Esophagus muscularis mucosa (tissue), 4 donors: Measurements from ENCODE around the gene PCDH12.

ENCODE experiments used
- EP300 ChIP-seq: sonication (generic); formaldehyde crosslinking; IDR thresholded peaks from one replicate; pipeline ENCODE4 v1.6.1; 2017; ENCODE audit warnings: antibody characterized with exemption
- POLR2A ChIP-seq: fragments of 450-650 bp; IDR thresholded peaks from one replicate; pipeline ENCODE4 v1.6.1; 2017; ENCODE audit warnings: antibody characterized with exemption, moderate library complexity, mild to moderate bottlenecking, low read depth
- POLR2AphosphoS5 ChIP-seq, 2 donors: sonication (generic); formaldehyde crosslinking; IDR thresholded peaks; one replicate each; pipeline ENCODE4 v1.6.1; 2017; ENCODE audit warnings: antibody characterized with exemption in 2 of 2
- TF ChIP-seq, protein P1 (sequence below), 3 experiments: fragments of 200-600 bp in 2 of 3; fragments of 450-650 bp in 1 of 3; sonication (generic) in 2 of 3; IDR thresholded peaks; one replicate each; pipeline ENCODE4 v1.5.1; 2017 to 2019; ENCODE audit warnings: antibody characterized with exemption in 3 of 3, mild to moderate bottlenecking in 2 of 3, moderate library complexity in 1 of 3

DNA sequence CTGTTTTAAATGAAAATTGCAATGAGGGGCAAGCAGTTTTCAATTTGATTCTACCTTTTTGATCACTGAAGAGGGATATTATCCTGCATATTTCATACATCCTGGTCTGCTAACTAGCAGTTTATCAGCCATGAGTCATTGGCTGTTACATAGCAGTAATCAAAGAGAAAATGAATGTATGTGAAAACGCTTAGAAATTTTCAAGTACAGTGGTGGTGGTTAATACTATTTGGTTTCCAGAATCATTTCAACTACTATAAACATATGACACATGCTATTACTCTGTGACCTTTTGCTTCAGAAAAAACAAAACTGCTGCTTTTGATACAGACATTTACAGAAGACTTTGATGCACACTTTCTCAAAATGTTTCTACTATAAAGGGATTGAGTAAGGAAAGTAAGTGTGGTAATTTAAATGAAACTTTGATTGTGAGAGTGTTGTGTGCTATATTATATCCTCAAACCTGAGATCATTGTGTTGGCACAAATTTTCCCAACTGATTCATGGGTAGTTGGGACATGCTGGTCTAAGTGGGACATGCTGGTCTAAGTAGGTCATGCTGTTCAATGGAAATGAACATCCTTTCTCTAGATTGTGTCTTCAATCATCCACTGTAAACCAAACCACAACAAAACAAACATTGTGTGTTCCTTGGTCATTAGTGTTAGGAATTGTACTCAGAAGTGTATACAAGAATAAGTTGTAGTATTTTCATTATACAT lies 16.0 kb upstream of the PCDH12 start:
- TF ChIP-seq, protein P1, sequence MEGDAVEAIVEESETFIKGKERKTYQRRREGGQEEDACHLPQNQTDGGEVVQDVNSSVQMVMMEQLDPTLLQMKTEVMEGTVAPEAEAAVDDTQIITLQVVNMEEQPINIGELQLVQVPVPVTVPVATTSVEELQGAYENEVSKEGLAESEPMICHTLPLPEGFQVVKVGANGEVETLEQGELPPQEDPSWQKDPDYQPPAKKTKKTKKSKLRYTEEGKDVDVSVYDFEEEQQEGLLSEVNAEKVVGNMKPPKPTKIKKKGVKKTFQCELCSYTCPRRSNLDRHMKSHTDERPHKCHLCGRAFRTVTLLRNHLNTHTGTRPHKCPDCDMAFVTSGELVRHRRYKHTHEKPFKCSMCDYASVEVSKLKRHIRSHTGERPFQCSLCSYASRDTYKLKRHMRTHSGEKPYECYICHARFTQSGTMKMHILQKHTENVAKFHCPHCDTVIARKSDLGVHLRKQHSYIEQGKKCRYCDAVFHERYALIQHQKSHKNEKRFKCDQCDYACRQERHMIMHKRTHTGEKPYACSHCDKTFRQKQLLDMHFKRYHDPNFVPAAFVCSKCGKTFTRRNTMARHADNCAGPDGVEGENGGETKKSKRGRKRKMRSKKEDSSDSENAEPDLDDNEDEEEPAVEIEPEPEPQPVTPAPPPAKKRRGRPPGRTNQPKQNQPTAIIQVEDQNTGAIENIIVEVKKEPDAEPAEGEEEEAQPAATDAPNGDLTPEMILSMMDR (IDR thresholded peaks at IDR 0.05), result no peak
- TF ChIP-seq POLR2AphosphoS5 (IDR thresholded peaks at IDR 0.05) (no peak), EP300 (no peak), POLR2A (no peak)
